EH (cell line): Measurements from ENCODE around the gene COL4A5.

Experiments
- DNase-seq: peaks from one replicate; pipeline ENCODE4 v3.0.0-alpha.2; 2015; ENCODE audit warnings: low read depth

Gene COL4A5

DNA sequence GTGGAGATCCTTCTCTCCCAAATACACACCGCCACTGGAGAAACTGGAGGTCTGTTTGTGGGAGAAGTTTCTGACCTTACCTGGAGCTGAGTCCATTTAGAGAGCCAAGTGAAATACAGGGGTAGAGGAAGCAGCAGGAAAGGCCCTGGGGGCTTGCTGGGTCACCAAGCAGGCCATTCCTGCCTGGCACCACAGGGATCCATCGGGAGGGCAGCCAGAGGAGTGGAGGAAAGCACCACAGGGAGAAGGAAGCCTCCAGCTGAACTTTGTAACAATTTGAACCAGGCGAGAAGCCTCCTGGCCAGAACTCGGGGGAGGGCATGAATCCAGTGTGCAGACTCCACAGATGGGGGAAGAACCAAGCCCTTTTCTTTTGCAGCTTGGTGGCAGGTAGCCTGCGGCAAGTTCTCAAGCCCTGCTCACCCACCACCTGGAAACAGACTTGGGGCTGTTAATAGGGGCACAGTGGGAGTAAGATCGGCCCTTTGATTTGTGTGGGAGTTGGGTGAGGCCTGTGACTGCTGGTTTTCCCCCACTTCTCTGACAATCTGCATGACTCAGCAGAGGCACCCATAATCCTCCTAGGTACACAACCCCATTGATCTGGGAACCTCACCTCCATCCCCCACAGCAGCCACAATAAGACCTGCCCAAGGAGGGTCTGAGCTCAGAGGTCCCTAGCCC is 202.1 kb downstream of the COL4A5 start:
- no peak for DNase-seq

- no peak for DNase-seq
These were observed 202.6 kb downstream of the COL4A5 start for GRCh38 chrX:108642273-108642628.

DNA sequence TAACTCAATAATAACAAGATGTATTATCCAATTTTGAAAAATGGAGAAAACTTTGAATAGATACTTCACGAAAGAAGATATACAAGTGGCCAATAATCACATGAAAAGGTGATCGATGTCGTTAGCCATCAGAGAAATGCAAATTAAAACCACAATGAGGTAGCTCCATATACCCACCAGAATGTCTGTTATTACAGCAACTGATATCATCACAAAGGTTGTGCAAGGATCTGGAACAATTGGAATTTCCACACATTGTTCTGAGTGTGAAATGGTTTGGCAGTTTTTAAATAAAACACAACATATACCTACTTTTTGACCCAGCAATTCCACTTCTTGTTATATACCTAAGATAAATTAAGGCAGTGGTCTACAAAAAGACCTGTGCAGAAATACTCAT is 225.1 kb downstream of the COL4A5 start:
- no peak for DNase-seq

DNA sequence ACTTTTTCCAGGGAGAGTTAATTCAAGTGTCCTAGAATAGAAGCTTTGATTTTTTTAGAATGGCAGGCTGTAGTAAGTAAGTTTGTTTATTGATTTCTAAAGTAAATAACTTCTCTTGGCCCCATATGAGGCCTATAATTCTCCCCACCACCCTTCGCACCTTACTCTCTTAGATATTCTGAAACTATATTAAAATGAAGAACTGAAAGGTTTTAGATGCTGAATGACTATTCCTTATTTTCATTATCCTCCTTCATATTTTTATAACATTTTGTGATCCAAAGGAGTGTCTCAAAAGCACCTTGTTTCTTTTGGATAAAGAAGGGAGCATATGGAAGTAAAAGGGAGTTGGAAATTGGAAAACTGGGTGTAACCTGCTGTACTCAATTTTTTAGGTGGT is 226.5 kb downstream of the COL4A5 start:
- no peak for DNase-seq

DNA sequence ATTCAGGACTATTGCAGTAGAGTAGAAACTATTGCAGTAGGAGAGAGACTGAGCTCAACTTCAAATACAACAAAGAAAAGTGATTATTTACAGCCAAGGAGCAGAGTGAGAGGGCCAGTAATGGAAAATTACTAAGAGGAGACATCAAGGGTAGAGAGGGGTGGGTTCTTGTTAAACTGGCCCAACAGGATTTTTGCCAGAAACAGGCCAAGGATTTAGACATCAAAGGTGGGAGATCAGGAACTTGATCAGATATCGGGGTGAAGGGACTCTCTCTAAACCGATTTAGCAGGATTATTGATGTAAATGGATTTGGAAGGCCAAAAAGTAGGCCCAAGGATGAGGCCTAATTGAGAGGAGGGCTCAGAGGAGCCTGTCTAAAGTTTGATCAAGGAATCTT is 231.9 kb downstream of the COL4A5 start:
- DNase-seq = no peak

GRCh38 chrX:108696690-108697089 is 257.1 kb downstream of the COL4A5 start:
- DNase-seq = no peak

DNA sequence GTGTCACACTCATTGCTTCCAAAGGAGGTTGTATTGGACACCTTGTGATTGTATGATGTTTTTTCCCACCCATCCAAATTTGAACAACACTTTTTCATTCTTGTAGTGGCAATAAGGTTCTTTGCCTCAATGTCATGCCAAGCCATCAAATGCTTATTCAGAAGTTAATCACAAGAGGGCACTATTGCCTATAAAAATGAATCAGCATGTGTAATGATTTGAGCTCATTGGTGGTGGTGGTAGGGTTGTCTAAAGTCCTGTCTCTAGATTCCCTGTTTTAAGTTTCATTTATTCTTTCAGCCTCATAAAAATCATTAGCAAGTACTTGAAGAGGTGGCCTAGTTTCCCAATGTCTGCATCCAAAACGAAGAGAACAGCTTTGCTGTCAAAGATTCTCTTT is 259.7 kb downstream of the COL4A5 start:
- peak; percentile 16 for DNase-seq

- DNase-seq = no peak
These were observed 262.0 kb downstream of the COL4A5 start for GRCh38 chrX:108701633-108702032.

DNA sequence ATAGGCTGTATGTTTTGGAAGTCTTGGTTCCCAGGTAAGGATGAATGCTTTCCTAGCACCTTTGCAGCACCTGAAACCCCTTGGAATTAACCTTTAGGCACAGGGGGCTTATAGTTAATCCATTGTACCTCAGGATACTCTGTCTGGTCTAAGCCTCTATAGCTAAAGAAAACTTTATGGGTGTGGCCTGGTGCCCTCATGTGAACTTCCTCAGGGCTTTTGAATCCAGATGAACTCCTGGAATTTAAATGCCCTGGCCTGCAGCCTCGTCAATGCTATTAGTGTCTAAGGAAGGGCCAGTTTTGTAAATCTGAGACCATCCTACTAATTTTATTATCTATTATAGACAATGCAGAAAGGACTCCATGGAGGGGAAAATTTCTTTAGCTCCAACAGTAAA is 262.9 kb downstream of the COL4A5 start:
- no peak for DNase-seq

GRCh38 chrX:108704839-108705238 is 265.2 kb downstream of the COL4A5 start:
- no peak for DNase-seq

DNA sequence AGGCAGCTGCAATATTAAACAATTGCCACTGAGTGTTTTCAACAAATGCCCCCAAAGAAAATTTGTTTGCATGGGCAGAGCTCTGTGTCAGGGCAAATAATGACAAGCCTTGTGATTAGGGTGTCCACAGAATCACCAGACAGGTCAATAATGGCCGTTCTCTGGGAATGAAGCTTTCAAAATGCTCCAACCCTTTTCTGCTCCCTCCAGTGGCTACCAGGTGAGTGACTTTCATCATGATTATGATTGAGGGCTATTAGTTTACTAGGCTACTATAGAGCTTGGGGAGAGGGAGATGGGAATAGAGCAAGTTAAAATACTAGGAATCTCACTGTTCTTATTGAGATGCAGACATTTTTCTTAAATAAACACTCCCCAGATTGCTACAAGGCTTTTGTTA is 273.2 kb downstream of the COL4A5 start:
- DNase-seq = no peak

GRCh38 chrX:108722561-108722960 is 282.9 kb downstream of the COL4A5 start:
- no peak for DNase-seq

DNA sequence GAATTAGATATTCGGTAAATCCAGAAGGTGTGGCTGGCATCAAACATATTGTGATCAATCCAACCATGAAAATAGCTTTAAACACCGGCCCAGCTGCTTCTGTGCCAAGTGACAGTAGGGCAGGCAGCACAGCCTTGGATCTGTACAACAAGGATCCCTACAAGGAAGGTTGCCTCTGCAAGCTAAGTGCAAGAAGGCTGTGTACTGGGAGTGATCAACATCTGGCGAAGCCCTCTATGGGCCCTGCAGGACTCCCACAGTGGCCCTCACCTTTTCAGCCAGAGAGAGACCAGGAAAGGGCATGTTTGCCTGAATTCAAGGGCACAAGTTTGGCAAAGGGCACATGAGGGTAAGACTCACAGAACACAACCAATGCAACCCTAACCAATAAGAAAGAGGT is 287.1 kb downstream of the COL4A5 start:
- DNase-seq = no peak

DNA sequence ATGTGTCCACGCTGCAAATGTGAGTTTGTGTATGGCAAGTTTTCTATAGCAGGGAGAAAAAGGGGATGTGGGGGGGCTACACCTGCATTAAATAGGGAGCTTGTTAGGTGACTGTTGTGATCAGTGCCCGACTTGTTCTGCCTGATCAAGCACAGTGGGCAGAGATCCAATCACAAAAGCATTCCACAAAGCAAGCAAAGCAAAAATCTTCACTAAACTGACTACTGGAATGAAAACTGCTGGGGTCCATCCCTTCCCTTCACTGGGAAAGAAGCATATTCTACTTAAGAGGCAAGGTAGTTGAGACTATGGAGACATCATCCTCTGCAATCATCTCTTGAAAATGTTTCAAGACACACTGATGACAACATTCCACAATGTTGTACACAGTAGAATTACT is 291.5 kb downstream of the COL4A5 start:
- DNase-seq = no peak

DNA sequence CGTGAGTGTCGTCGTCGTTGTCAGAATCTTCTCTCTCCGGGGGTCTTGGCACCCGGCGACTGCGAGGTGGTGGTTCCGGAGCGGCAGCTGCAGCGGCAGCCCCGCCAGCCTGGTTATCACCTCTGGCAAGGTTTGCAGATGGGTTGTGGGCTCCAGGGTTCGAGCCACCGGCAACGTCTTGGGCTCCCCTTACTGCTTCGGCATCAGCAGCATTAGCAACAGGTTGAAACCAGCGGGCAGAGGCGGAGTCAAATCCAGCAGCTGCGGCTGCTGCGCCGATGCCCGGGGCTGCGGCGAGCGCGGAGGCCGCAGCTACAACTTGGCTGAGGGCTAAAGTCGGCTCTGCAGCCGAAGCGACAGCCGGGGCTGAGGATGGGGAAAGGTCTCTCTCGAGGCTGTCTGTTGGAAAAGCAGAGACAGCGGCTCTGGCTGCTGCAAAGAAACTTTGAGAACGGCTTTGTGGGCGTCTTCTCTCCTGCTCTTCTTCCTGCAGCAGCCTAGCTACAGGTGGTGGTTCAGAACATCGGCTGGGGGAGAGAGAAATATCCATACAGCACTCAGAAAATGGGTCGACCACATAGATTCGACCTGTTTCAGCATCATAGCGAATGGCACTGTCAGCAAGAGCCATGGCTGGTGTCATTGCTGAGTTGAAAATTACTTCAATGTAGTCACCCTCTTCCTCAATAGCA is 293.1 kb downstream of the COL4A5 start:
- no peak for DNase-seq

GRCh38 chrX:108734426-108734825 is 294.8 kb downstream of the COL4A5 start:
- DNase-seq = no peak

GRCh38 chrX:108735091-108735678 is 295.5 kb downstream of the COL4A5 start:
- DNase-seq = no peak

DNA sequence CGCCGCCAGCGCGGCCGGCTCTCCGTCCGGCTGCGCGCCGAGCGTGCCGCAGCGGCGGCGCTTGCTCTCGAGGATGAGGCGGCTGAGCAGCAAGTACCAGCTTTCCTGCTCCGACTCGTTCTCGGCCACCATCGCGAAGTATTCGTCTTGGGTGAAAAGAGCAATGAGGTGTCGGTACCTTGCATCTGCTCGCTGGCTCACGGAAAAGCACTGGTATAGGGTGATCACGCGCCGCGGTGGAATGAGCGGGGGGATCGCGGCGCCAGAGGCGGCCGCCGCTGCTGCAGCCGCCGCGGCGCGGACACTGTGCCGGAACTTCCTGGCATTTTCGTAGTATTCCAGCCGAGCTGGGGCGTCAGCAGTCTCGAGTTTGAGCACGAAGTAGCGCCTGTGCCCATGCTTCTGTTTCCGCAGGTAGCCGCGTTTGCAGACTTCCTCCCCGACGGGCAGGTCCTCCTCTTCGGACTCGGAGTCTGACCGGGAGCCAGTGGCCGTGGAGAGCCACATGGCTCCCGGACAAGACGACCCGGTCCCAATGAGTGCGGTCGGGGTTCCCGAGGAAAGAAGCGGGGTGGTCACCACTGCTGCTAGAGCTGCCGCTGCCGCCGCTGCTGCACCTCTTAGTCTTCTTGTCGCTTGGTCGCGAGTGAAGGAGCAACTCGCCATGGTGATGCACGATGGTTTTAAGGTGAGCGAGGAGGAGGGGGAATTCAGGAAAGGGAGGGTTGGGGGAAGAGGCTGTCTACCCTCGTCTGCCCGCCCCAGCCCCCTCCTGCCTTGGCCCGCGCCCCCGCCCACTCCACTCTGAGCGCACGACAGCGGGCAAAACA is 296.3 kb downstream of the COL4A5 start:
- peak; percentile 9 for DNase-seq

DNA sequence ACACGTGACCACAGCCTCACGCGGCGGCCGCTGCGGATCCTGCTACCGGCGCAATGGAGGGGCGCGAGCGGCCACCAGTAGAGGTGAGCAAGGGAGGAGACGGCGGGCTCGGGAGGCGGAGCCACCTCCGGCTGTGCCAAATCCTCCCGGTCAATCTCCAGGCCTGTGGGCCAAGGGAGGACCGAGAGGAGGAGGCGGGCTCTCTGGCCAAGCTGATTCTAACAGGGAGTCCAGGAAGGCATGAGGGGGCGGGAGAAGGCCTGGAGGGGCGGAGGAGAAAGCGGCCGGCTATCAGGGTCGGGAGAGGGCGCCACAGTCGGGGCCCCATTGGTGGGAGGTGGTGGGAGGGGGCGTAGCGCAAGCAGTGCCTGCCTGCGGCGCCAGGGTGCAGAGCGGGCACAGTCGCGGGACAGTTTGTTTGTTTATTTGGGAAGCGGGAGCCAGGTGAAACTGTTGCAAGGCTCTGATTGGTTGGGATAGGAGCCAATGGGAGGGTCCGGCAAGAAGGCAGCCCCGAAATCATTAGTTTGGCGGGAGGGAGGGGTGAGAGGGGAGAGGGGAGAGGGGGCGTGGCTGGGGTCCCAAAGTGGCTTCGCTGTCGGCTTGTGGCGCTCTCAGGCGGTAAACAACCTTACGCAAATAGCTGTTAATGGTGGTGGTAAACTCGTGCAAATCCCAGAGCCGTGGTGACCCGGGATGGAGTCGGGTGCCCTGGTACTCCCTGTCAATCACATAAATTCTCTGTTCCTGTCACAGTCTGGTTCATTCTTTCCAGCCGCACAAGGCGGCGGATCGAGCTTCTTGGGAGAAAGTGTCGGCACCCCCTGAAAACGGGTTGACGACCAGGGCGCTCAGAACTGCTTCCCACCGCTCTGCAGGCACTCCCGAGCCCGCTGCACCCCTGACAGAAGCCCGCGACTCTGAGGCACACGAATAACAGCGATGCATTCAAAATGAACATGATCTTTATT is 297.2 kb downstream of the COL4A5 start, which contains the start of gene IRS4:
TSS of gene IRS4 (minus strand) at position 55 of the 971 bp plus-strand sequence.
- DNase-seq = peak; percentile 22

DNA sequence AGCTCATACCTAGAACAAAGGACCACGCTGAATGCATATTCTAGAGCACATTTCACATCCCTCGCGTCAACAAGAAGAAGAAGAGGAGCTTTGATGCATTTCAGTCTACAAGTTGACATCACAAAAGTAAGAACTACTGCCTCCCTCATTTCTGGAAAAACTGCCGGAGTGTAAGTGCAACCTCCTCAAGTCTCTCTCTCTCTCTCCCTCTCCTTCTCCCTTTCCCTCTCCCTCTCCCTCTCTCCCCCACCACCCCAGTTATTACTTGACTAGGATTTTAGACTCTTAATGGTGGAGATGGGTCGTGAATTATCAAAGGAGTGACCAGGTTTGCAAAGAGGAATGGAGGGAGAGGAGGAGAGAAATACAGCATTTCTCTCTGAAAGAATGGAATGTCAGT is 298.1 kb downstream of the COL4A5 start:
- no peak for DNase-seq

GRCh38 chrX:108740299-108740774 is 300.7 kb downstream of the COL4A5 start:
- no peak for DNase-seq
